OCI-LY1 (cell line): ENCODE results near the gene BHLHE23.

Experiments
- EZH2 ChIP-seq: fragments of 200-600 bp; sonication (generic), shearing (Covaris generic); IDR thresholded peaks from 2 replicates; pipeline ENCODE4 v1.8.0; 2017; ENCODE audit warnings: borderline replicate concordance, mixed run types, mild to moderate bottlenecking, antibody characterized with exemption, low read length, moderate library complexity, mixed read lengths
- TF ChIP-seq, protein P1 (sequence below): fragments of 200-600 bp; sonication (generic), shearing (Covaris generic); IDR thresholded peaks from 2 replicates; pipeline ENCODE4 v1.5.1; 2017; ENCODE audit warnings: mild to moderate bottlenecking, antibody characterized with exemption, low read length, moderate library complexity, mixed read lengths

DNA sequence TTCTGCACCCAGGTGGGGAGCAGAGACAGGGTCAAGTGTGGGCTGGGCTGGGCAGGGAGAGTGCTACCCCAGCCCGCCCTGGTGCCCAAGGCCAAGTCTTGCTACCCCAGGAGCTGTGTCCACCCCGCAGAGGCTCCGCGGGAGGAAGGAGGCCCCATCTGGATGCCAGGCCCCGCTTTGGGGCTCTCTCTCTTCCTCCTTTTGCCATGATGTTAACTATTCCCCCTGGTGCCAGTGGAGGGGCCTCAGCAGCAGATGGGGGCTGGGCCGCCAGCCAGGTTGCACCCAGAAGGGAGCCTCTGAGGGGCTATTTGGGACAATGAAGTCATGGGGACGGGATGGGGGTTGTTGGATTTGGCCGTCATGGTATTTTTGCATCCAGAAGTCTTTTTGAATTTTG lies 45.0 kb downstream of the BHLHE23 start:
- TF ChIP-seq, protein P1, sequence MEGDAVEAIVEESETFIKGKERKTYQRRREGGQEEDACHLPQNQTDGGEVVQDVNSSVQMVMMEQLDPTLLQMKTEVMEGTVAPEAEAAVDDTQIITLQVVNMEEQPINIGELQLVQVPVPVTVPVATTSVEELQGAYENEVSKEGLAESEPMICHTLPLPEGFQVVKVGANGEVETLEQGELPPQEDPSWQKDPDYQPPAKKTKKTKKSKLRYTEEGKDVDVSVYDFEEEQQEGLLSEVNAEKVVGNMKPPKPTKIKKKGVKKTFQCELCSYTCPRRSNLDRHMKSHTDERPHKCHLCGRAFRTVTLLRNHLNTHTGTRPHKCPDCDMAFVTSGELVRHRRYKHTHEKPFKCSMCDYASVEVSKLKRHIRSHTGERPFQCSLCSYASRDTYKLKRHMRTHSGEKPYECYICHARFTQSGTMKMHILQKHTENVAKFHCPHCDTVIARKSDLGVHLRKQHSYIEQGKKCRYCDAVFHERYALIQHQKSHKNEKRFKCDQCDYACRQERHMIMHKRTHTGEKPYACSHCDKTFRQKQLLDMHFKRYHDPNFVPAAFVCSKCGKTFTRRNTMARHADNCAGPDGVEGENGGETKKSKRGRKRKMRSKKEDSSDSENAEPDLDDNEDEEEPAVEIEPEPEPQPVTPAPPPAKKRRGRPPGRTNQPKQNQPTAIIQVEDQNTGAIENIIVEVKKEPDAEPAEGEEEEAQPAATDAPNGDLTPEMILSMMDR: no peak
- no peak for TF ChIP-seq EZH2
